ENCODE data around the gene NIPSNAP3A.

GRCh38 chr9:104758974-104759373, 11.5 kb downstream of the NIPSNAP3A start:
- TF ChIP-seq POLR2AphosphoS5 (IDR thresholded peaks at IDR 0.05) (no peak), CTCF (IDR thresholded peaks at IDR 0.05) (no peak)

Data from stomach (tissue), 4 donors.